ENCODE data around the gene C11orf97. TPM values are rescaled to one million over a fixed set of nuclear protein-coding genes. Genes with fewer than 3 reads are reported as not detected.

The C11orf97 gene
- total and polyA plus RNA-seq, 2 of the 13 experiments (the other 11 are each of a cell fraction or from before 2014, with no cell fraction given) = 0.35 TPM; not detected in 1

- peak; percentile 54; the same call in 1 of the 2 replicates for TF ChIP-seq GABPB1 (CRISPR knock-in tag; IDR thresholded peaks at IDR 0.05)
- no peak for TF ChIP-seq ZNF614 (CRISPR knock-in tag; IDR thresholded peaks at IDR 0.05; ENCODE audit: borderline replicate concordance)
- no peak for TF ChIP-seq ZNF205 (CRISPR knock-in tag; IDR thresholded peaks at IDR 0.05)
- TF ChIP-seq ZNF24 (IDR thresholded peaks at IDR 0.05) = no peak
- TF ChIP-seq ZNF33A (CRISPR knock-in tag; IDR thresholded peaks at IDR 0.05; ENCODE audit: borderline replicate concordance) = no peak
- TF ChIP-seq ZNF788 (CRISPR knock-in tag; IDR thresholded peaks at IDR 0.05; ENCODE audit: borderline replicate concordance) = 0 out of 2 replicates have a peak, but pooled peaks have one; percentile 25
- TF ChIP-seq HBP1 (CRISPR knock-in tag; IDR thresholded peaks at IDR 0.05; ENCODE audit: low read depth) = no peak
- peak; percentile 70; the same call in 1 of the 2 replicates for TF ChIP-seq ZFP91 (CRISPR knock-in tag; IDR thresholded peaks at IDR 0.05; ENCODE audit: borderline replicate concordance)
- TF ChIP-seq, protein P1, sequence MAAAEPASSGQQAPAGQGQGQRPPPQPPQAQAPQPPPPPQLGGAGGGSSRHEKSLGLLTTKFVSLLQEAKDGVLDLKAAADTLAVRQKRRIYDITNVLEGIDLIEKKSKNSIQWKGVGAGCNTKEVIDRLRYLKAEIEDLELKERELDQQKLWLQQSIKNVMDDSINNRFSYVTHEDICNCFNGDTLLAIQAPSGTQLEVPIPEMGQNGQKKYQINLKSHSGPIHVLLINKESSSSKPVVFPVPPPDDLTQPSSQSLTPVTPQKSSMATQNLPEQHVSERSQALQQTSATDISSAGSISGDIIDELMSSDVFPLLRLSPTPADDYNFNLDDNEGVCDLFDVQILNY (CRISPR knock-in tag; conservative IDR thresholded peaks at IDR 0.05) = no peak
- TF ChIP-seq IRF9 (CRISPR knock-in tag; IDR thresholded peaks at IDR 0.05; ENCODE audit: borderline replicate concordance) = no peak
- TF ChIP-seq ZNF746 (CRISPR knock-in tag; IDR thresholded peaks at IDR 0.05) = no peak
- peak; percentile 7 for TF ChIP-seq ASH2L (IDR thresholded peaks at IDR 0.05; ENCODE audit: insufficient read length, low read depth, low read length)
- TF ChIP-seq, protein P2, sequence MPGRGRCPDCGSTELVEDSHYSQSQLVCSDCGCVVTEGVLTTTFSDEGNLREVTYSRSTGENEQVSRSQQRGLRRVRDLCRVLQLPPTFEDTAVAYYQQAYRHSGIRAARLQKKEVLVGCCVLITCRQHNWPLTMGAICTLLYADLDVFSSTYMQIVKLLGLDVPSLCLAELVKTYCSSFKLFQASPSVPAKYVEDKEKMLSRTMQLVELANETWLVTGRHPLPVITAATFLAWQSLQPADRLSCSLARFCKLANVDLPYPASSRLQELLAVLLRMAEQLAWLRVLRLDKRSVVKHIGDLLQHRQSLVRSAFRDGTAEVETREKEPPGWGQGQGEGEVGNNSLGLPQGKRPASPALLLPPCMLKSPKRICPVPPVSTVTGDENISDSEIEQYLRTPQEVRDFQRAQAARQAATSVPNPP (CRISPR knock-in tag; IDR thresholded peaks at IDR 0.05) = no peak
- 0 out of 2 replicates have a peak, but pooled peaks have one; percentile 73 for TF ChIP-seq EEA1 (CRISPR knock-in tag; IDR thresholded peaks at IDR 0.05; ENCODE audit: borderline replicate concordance)
- TF ChIP-seq ERF (CRISPR knock-in tag; IDR thresholded peaks at IDR 0.05) = peak; percentile 8; the same call in 1 of the 2 replicates
- TF ChIP-seq RBM22 (optimal IDR thresholded peaks at IDR 0.05; ENCODE audit: low read length) = no peak
- TF ChIP-seq ZNF484 (CRISPR knock-in tag; IDR thresholded peaks at IDR 0.05; ENCODE audit: borderline replicate concordance, low read depth) = no peak
- TF ChIP-seq NR0B2 (CRISPR knock-in tag; IDR thresholded peaks at IDR 0.05) = no peak
These were observed 18.1 kb upstream of the C11orf97 start (continued) for GRCh38 chr11:94494126-94494680.

Measured in HepG2 (cell line).